ENCODE data around the gene SPNS3. TPM values are rescaled to one million over a fixed set of nuclear protein-coding genes. Genes with fewer than 3 reads are reported as not detected.

Gene SPNS3
- total and polyA plus RNA-seq, 2 donors (not counting 1 experiment from before 2014, with no cell fraction given) = 0.44 to 0.52 TPM

GRCh38 chr17:4514779-4515178 is 81.0 kb downstream of the SPNS3 start:
- 92% methylated on average over 7 of the region's 11 CpGs for WGBS (ENCODE audit: insufficient coverage)
- Histone ChIP-seq H2AFZ (ENCODE audit: insufficient read depth, low read depth, low read length, poor library complexity, severe bottlenecking) (no peak overlapping the region), H3K27ac (ENCODE audit: low read length in 2 of 2) (no peak overlapping the region), H3K79me2 (ENCODE audit: control insufficient read depth, insufficient read depth, low read length) (no peaks in the 10 kb centered on the region), H3K9ac (ENCODE audit: low read length) (no peak overlapping the region), H4K20me1 (ENCODE audit: control insufficient read depth, insufficient read depth, low read length, poor library complexity, severe bottlenecking) (no peaks in the 10 kb centered on the region), H3K4me1 (ENCODE audit: control insufficient read depth in 2 of 2, insufficient read depth in 2 of 2, low read length in 2 of 2) (peaks cover 0 to 15% of the 10 kb centered on the region in 2 donors), H3K27me3 (replicated peaks in 1 of 4; ENCODE audit: control extremely low read depth in 1 of 4, control insufficient read depth in 3 of 4, insufficient read depth in 4 of 4, low read length in 3 of 4) (no peaks in the 10 kb centered on the region), H3K9me3 (ENCODE audit: control extremely low read depth in 1 of 3, control insufficient read depth in 2 of 3, insufficient read depth in 1 of 3, low read length in 2 of 3) (peaks cover 0 to 3% (median 0%) of the 10 kb centered on the region in 3 donors), H3K4me3 (ENCODE audit: control extremely low read depth in 1 of 5, extremely low read depth in 1 of 5, insufficient read depth in 1 of 5, low read depth in 2 of 5, low read length in 4 of 5) (no peak overlapping the region), H3K36me3 (replicated peaks in 1 of 2; ENCODE audit: control extremely low read depth in 1 of 2, control insufficient read depth in 1 of 2, extremely low read depth in 1 of 2, insufficient read depth in 2 of 2, low read length in 1 of 2) (no peaks in the 10 kb centered on the region), H3K4me2 (replicated peaks; ENCODE audit: low read depth, low read length, poor library complexity, severe bottlenecking) (no peak overlapping the region)
- ChIA-PET CTCF (interaction anchor here (0.5 kb wide), 1 partner anchor 453 kb away, joined by 3 read pairs; the partner anchor contains the start of gene SPAG7), POLR2A (no interaction called here)
- DNase-seq (no peak), ATAC-seq (ENCODE audit: low read depth) (no peak)
- intact Hi-C loops (cut with micrococcal nuclease) = no loop called here
- TF ChIP-seq EZH2 (IDR thresholded peaks at IDR 0.05; ENCODE audit: borderline replicate concordance, insufficient read depth, low read depth, low read length, poor library complexity, severe bottlenecking) (no peak), CTCF (IDR thresholded peaks at IDR 0.05) (no peak)
- Mint-ChIP-seq H3K9me3 (ENCODE audit: insufficient read depth) (no peaks in the 10 kb centered on the region), H3K4me1 (peaks cover 3% of the 10 kb centered on the region), H3K4me3 (no peak overlapping the region), H3K27ac (no peak overlapping the region), H3K27me3 (peaks cover under 1% of the 10 kb centered on the region)

DNA sequence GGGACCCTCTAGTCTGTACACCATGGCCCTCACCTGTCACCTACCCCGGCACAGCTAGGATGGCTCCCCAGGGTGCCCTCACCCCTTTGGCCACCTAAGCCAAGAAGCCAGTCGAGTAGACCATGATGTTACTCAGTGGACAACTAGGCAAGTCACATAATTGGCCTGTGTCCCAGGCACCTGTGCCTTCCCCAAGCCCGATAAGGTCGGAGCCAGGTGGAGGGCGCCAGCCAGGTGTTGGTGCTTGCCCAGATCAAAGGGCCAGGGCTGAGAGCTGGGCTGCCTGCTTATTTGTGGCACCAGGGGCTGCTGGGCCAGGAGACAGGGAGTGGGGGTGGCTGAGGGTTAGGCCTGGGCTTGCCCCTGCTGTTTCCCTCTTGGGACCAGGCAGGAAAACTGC is 81.8 kb downstream of the SPNS3 start:
- H4K20me1 ChIP-seq (ENCODE audit: control insufficient read depth, insufficient read depth, low read length, poor library complexity, severe bottlenecking) = no peaks in the 10 kb centered on the region
- H3K27me3 ChIP-seq (replicated peaks in 1 of 4; ENCODE audit: control extremely low read depth in 1 of 4, control insufficient read depth in 3 of 4, insufficient read depth in 4 of 4, low read length in 3 of 4) = no peaks in the 10 kb centered on the region
- no peaks in the 10 kb centered on the region for H3K79me2 ChIP-seq (ENCODE audit: control insufficient read depth, insufficient read depth, low read length)
- no peak overlapping the region for H2AFZ ChIP-seq (ENCODE audit: insufficient read depth, low read depth, low read length, poor library complexity, severe bottlenecking)
- 91% methylated on average over 5 of the region's 5 CpGs for WGBS (ENCODE audit: insufficient coverage)
- no peak overlapping the region for H3K4me3 ChIP-seq (ENCODE audit: control extremely low read depth in 1 of 5, extremely low read depth in 1 of 5, insufficient read depth in 1 of 5, low read depth in 2 of 5, low read length in 4 of 5)
- Mint-ChIP-seq H3K4me3 (no peak overlapping the region), H3K27ac (no peak overlapping the region), H3K4me1 (peaks cover 3% of the 10 kb centered on the region), H3K9me3 (ENCODE audit: insufficient read depth) (no peaks in the 10 kb centered on the region), H3K27me3 (no peaks in the 10 kb centered on the region)
- H3K9me3 ChIP-seq (ENCODE audit: control extremely low read depth in 1 of 3, control insufficient read depth in 2 of 3, insufficient read depth in 1 of 3, low read length in 2 of 3) = peaks cover 0 to 3% (median 0%) of the 10 kb centered on the region in 3 donors
- H3K4me1 ChIP-seq (ENCODE audit: control insufficient read depth in 2 of 2, insufficient read depth in 2 of 2, low read length in 2 of 2) = peaks cover 0 to 15% of the 10 kb centered on the region in 2 donors
- no peaks in the 10 kb centered on the region for H3K36me3 ChIP-seq (replicated peaks in 1 of 2; ENCODE audit: control extremely low read depth in 1 of 2, control insufficient read depth in 1 of 2, extremely low read depth in 1 of 2, insufficient read depth in 2 of 2, low read length in 1 of 2)
- H3K4me2 ChIP-seq (replicated peaks; ENCODE audit: low read depth, low read length, poor library complexity, severe bottlenecking) = no peak overlapping the region
- ChIA-PET POLR2A (no interaction called here), CTCF (no interaction called here)
- intact Hi-C loops (cut with micrococcal nuclease) = no loop called here
- ATAC-seq (ENCODE audit: low read depth) = no peak
- H3K9ac ChIP-seq (ENCODE audit: low read length) = no peak overlapping the region
- no peak overlapping the region for H3K27ac ChIP-seq (ENCODE audit: low read length in 2 of 2)
- TF ChIP-seq CTCF (IDR thresholded peaks at IDR 0.05) (no peak), EZH2 (IDR thresholded peaks at IDR 0.05; ENCODE audit: borderline replicate concordance, insufficient read depth, low read depth, low read length, poor library complexity, severe bottlenecking) (no peak)
- DNase-seq = no peak

Measured in B cell (primary cell).